CD4-positive, alpha-beta T cell treated with Interferon gamma for 1 hour (primary cell): ENCODE data around the gene SCAMP1.

Source experiments
- DNase-seq: peaks from one replicate; pipeline ENCODE4 v3.0.0-alpha.2; 2020

SCAMP1 gene

DNA sequence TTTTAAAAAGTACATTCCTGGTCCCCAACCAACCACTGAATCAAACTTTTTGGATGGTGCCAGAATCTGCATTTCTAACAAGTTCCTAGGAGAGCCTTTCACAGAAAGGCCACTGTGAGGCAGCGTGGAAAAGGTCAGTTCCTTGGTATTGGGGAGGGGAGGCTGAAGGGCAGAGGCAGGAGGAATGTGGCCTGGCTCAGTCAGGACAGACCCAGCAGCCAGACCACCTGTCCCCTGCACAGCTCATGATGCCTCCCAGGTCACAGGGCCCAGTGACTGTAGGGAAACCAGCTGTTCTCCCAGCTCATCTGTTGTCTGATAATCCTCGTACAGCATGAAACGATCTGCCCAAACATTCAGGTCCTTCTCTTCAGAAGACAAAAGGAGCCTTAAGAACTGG lies 155.3 kb downstream of the SCAMP1 start:
- no peak for DNase-seq

DNA sequence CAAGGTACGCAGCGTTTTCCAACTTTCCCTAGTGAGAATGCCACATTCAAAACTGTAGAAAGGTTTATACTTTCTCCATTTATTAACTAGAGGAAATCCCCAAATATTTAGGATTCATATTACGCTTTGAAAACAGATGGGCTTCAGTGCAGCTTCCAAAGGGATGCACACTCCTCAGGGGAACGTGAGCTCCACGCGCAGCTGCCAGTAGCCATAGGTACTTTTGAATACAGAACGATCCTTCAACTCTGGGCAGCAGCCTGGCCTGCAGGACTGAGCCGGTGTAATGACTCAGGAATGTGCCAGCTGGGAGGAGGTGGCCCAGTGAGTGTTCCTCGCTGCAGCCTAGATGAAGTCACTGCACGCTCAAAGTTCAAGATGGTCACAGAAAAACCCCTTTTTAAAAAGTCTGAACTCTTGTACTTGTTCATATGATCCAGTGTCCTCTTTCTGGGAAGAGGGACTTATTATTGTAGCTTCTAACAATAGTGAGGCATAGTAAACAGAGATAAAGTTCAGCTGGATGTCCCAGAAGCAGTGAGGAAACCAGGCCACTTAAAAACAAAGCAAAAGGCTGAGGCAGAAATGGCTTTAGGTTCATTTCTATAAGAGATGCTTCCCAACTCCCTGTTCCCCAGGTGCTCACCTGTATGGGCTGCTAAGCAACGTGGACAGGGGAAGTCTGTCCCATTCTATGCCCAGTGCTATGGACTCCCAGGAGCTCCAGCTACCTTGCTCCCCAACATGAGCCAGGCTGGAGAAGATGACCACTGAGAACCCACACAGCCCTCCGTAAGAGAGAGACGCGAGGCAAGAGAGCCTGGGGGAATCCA lies 158.2 kb downstream of the SCAMP1 start:
- no peak for DNase-seq

DNA sequence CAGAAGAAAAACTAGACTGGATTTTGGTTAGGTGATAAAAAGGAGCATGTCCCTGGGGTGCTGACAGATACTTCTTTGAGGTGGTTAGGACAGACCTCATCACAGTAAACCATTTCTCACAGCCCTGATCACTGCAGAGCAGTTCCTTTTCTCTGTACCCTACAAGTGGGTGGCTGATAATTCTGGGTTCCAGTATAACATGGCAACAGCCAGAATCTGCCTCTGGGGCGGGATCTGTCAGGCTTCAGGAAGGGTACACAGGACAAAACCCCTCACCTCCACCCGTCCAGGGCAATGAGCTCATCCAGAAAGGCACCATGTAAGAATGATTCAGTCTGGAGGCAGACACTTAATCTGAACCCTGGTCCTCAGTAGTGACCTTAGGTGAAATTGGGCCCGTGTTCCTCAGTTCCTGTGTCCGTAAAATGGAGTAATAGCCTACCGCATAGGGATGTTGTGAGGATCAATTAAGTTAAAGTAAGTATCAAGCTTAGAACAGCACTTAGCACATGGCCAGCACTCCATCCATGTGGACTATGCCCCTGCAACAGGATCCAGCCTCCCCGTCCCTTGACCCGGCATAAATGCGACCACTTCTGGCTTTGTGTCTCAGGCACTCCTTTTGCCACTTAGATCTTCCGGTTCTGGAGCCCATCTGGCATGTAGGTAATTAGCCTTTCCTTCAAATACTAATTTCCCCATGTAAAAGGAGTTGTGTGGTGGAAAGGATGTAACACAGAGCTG lies 159.0 kb downstream of the SCAMP1 start:
- DNase-seq, result no peak

DNA sequence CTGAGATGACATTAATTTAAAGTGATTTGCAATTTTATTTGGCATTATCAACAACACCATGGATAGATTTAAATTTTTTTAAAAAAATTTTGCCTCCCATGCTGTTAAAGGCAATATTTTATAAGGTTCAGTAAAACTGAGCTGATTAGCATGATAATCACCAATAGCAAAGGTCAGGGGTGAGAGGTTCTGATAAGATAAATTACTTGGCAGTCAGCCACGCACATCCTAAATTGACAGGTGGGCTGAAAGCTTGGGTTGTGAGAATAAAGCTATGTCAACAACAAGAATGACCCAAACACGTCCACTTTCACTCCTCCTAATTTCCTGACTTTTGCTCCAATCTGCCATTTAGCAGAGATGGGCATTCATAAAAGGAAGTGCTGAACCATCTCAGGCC lies 161.0 kb downstream of the SCAMP1 start:
- no peak for DNase-seq

DNA sequence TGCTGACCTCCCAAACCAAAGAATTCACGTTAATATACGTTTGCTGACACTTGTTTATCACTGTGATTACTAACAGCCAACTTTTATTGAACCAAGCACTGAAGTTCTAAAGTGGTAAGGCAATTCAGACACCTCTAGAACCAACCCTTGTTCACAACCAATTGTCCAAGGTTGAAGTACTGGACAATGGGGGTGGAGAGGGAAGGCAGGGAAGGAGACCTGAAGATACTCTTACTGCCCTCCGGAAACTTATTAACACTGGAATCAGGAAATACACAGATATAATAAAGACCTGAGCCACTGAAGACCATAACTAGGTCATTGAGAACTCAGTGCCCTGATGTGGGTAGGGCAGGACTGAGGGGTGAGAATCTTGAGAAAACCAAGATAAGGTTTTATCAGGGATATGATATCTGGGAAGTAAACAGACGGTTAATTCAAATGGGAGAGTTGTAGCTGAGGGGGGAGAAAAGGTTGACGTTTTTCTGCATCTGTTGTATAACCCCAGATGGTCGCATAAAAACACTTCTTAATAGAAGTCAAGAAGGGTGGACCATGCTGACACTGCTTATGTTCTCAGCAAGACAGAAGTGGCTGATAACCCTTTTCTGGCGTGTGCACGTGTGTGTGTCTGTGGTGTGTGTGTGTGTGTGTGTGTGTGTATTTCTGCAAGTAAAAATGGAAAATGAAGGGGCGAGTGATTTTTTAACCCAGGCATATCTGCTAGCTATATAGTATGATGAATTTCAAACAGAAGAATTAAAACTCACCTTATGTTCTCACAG lies 162.3 kb downstream of the SCAMP1 start:
- no peak for DNase-seq

DNA sequence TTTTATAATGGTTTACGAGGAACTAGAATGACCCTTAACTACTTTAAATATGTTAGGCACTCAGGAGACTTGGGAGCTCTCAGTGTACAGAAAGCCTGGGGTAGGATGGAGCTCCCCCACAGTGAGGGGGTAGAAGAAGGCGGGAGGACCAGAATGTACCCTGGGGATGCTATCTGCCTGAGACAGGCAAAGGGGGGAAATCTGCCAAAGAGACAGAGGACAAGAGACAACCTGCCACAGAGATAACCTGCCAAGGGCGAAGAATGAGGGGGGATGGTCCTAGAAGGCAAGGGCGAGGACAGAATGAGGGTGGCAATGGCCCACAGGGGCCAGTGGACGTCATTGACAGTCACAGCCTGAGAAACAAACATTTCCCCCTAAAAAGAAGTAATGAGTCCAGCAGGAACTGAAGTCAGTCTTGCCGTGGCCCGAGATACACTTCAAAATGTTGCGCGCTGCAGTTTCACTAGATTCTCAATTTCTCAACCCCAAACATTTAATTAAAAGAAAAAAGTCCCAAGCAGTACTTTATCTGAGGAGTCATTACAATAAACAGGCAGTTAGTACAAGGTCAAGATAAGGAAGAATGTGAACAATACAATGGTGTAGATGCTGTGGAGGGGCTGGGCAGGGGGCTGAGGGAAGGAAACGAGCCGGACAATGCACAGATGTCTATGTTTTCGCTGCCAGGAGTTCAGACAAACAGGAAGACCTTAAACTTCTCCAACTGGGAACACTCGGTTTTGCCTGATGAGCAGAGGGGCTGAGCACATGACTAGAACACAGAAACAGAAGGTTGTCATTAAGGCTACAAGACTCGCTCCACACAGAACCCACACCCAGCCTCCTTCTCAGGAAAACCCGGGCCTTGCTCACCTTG lies 163.1 kb downstream of the SCAMP1 start:
- no peak for DNase-seq

DNA sequence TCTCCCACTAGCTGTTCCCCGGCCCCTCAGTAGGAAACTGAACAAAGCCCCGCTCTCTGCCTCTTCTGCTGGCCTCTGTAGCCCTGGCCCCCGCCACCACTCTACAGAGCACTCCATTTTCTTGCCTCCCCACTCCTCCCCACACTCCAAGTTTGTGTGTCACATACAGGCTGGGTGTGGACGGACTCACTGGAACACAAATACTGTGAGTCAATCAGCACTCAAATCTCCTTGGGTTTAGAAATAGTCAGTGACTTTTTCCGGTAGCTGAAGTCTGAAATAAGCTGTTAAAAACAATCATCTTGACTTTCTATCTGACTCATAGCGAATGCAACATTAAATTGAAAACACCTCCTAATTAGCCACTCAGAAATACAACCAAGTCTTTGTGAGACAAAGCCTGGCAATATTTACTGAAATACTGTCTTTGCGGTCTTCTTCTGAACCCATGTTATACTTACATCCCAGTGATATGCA lies 165.7 kb downstream of the SCAMP1 start:
- no peak for DNase-seq

DNA sequence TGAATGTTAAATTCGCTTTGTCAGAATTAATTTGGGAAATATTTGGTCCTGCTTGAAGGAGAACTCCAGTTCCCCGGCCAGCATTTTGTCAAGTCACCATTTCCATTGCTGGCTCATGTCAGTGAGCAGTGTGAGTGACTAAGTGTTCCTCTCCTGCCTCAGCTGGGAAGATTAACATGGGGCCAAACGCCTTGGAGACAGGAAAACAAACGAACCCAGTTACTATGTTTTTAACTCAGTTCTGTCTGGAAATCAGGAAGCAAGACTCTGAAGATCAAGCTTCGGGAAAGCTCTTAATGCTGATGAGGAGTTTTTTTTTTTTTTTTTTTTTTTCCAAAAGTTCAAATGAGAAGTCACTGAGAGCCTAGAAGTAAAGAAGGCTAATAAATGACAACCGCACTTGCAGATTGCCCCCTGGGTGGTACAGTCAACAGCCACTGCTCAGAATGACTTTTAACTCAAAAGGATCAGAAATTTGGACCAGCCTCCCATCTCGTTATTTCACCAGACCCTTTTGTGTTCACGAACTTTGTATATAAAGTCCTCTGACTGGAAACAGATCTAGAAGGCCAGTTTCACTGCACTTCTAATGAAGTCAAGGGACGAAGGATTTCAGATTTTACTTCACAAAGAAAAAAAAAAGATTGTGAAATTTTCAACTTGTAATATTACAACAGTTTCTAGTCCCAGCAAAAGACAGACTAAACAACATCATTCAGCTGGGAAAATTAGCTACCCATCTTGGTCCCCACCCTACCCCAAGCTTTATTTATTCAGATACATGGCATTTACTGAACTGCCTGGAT lies 166.8 kb downstream of the SCAMP1 start:
- peak; percentile 70 for DNase-seq

DNA sequence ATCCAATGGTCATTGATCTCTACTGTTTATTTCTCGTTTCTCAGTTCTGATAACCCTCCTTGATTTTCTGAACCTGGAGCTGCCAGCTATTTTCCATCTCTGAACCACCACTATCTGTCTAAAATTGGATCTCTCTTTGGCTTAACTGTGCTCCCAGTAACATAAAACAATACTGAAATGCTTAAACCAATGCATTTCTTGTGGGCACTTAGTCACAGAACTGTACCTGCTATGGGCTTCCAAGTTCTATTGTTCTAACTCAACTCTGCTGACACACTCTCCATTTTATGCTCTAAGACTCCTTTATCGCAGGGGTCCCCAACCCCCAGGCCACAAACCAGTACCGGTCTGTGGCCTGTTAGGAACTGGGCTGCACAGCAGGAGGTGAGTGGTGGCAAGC lies 167.5 kb downstream of the SCAMP1 start:
- DNase-seq, result no peak
